ENCODE measurements around the gene MVP. TPM values are rescaled to one million over a fixed set of nuclear protein-coding genes. Genes with fewer than 3 reads are reported as not detected.

The MVP gene
- total RNA-seq, 4 donors from 2014 or later = 101 to 151 (median 129) TPM

DNA sequence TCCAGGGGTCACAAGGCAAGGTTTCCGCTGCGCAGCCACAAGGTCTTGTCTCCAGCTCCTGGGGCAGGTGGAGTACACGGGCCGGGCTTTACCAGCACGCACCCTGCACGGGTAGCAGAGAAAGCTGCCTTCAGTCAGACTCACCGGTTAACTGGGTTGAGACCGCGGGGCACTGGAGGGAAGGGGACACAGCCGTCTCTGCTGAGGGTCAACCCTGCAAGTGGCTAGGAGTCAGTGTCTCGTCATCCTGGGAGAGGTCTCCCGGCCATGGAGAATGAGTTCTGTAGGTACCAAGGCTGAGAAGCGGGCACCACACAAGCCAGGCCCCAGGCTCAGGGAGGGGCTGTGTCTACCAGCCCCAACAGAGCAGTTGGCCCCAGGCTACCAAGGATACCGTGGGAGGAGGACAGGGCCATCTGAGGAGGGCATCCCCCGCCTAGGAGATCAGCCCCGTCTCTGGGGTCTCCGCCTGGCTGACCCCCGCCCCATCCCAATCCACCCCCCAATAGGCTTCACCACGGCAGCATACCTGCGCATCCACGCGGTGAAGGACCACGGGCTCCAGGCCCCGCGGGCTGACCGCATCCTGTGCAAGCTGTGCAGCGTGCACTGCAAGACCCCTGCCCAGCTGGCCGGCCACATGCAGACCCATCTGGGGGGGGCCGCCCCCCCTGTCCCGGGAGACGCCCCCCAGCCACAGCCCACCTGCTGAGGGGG, 11.1 kb upstream of the MVP start:
- no peak for DNase-seq (ENCODE audit: low spot score)
- ATAC-seq (ENCODE audit: low FRiP score) = no peak
- TF ChIP-seq, protein P1, sequence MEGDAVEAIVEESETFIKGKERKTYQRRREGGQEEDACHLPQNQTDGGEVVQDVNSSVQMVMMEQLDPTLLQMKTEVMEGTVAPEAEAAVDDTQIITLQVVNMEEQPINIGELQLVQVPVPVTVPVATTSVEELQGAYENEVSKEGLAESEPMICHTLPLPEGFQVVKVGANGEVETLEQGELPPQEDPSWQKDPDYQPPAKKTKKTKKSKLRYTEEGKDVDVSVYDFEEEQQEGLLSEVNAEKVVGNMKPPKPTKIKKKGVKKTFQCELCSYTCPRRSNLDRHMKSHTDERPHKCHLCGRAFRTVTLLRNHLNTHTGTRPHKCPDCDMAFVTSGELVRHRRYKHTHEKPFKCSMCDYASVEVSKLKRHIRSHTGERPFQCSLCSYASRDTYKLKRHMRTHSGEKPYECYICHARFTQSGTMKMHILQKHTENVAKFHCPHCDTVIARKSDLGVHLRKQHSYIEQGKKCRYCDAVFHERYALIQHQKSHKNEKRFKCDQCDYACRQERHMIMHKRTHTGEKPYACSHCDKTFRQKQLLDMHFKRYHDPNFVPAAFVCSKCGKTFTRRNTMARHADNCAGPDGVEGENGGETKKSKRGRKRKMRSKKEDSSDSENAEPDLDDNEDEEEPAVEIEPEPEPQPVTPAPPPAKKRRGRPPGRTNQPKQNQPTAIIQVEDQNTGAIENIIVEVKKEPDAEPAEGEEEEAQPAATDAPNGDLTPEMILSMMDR (IDR thresholded peaks at IDR 0.05) = no peak

DNA sequence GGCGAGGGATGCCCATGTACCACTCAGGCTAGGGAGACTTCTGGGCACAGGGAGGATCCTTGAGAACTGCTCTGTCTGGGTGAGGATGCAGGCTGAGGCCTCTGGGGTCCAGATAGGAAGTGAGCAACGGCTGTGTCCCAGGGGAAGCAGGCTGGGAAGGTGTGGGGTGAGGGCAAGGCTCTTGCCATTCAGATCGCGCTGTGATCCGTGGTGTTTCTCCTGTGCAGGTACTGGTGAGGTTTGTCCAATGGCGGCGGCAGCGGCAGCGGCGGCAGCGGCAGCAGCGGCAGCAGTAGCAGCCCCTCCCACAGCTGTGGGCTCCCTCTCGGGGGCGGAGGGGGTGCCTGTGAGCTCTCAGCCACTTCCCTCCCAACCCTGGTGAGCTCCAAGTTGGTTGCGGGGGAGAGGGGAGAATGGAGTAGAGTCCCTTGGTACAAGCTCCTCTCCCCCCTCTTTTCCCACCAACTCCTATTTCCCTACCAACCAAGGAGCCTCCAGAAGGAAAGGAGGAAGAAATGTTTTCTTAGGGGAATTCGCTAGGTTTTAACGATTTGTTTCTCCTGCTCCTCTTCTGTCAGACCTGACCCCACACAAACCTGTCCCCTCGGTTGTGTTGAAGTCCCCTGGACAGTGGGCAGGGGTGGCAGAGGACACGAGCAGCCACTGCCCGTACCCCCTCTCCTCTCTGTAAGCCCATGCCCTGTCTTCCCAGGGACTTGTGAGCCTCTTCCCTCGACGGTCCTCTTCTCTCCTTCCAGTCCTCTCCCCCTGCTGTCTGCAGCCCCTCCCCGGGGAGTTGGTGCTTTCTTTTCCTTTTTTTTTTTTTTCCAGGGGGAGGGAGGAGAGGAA, 10.2 kb upstream of the MVP start:
- TF ChIP-seq, protein P1 (IDR thresholded peaks at IDR 0.05) = no peak
- DNase-seq (ENCODE audit: low spot score) (no peak), ATAC-seq (ENCODE audit: low FRiP score) (no peak)

DNA sequence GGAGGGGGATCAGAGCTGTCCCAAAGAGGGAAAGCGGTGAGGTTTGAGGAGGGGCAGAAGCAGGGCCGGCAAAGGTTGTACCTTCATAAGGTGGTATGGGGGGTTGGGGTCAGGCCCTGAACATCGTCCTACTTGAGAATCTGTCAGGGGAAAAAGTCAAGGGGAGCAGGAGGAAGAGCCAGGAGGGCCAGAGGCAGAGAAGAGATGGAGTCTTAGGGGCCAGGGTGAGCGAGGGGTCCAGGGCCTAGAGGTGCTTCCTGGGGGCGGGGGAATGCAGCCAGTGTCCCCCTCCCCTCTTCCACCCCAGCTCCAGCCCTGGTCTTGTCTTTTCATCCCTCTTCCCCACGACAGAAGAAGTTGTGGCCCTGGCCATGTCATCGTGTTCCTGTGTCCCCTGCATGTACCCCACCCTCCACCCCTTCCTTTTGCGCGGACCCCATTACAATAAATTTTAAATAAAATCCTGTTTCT, 9.5 kb upstream of the MVP start:
- DNase-seq (ENCODE audit: low spot score) = no peak
- TF ChIP-seq, protein P1 (IDR thresholded peaks at IDR 0.05) = no peak

GRCh38 chr16:29811170-29811895, 8.9 kb upstream of the MVP start:
- DNase-seq (ENCODE audit: low spot score) (peak; percentile 81), ATAC-seq (ENCODE audit: low FRiP score) (peak; percentile 69)
- TF ChIP-seq, protein P1 (IDR thresholded peaks at IDR 0.05) = no peak

More for the DNA sequence above, 9.5 kb upstream of the MVP start:
- ATAC-seq (ENCODE audit: low FRiP score) = no peak

DNA sequence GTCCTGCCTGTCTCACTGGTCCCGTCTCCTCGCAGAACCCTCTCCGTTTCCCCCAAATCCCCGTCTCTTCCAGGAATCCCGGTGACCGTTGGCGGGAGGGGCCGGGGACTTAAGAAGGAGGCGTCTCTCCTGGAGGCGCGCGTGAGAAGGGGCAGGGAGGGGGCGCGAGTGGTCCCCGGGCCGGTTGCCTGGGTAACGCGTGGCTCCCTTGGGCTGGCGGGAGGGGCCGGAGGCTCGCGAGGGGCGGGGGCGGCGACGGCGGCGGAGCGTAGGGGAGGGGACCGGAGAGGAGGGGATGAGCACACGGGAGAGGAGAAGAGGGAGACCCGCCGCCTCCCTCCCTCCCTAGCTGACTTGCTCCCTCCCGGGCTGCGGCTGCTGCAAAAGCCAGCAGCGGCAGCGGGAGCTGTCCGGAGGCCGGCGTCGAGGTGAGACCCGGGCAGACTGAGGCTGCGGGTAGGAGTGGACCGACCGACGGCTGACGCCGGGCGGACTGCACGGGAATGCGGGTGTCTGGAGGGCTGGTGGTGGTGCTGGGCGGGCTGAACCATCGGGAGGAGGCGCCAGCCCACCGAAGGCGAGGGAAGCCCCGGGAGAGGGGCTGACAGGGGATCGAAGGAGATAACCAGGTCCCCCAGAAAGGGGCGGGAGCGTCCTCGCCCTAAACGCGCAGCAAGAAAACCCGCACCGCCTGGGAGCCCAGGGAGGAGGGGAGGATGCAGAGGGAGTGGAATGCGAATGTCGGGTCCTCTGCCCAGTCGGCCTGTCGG, 8.2 kb upstream of the MVP start, which contains the start of gene PRRT2:
Gene PRRT2 (plus strand): TSS at position 298 of the 770 bp plus-strand sequence. CDS start 862 bp downstream, outside the sequence.
- ATAC-seq (ENCODE audit: low FRiP score) = no peak
- no peak for DNase-seq (ENCODE audit: low spot score)
- TF ChIP-seq, protein P1 (IDR thresholded peaks at IDR 0.05) = no peak

Measured in omental fat pad (tissue), 4 donors.